GM19468 (cell line): Measurements from ENCODE around the gene TARM1.

Experiments used
- ATAC-seq: cut with Tn5 transposase; IDR thresholded peaks from one replicate; pipeline ENCODE4 v1.9.1; 2021; ENCODE audit warnings: mild to moderate bottlenecking, moderate library complexity, moderate number of reproducible peaks; ENCODE audit not compliant: unreplicated experiment; ENCODE audit errors: extremely low read depth

Gene TARM1

GRCh38 chr19:54081032-54081431, at the start of gene TARM1:
Gene TARM1, minus strand, starts transcription at chr19:54081365. Its CDS starts 25 bp downstream, at chr19:54081340.
- ATAC-seq, result no peak

- no peak for ATAC-seq
Measured at GRCh38 chr19:54129617-54129996, 48.4 kb upstream of the TARM1 start.

- no peak for ATAC-seq
Measured at GRCh38 chr19:54128796-54129616, 47.8 kb upstream of the TARM1 start.

- ATAC-seq, result no peak
Measured at GRCh38 chr19:54128441-54128725, 47.2 kb upstream of the TARM1 start.

- no peak for ATAC-seq
Measured at GRCh38 chr19:54127688-54128440, 46.7 kb upstream of the TARM1 start.

- no peak for ATAC-seq
Measured at GRCh38 chr19:54125713-54126112, 44.5 kb upstream of the TARM1 start.

- no peak for ATAC-seq
Measured at GRCh38 chr19:54124393-54124792, 43.2 kb upstream of the TARM1 start.

GRCh38 chr19:54123682-54124081, 42.5 kb upstream of the TARM1 start:
- ATAC-seq, result no peak

GRCh38 chr19:54121259-54121658, 40.1 kb upstream of the TARM1 start:
- no peak for ATAC-seq

GRCh38 chr19:54115109-54116063, 34.2 kb upstream of the TARM1 start, which contains the start of the genes PRPF31 and TFPT:
Gene PRPF31, plus strand, starts transcription at chr19:54115754. Its CDS starts 2,525 bp downstream, at chr19:54118279.
Gene TFPT, minus strand, starts transcription at chr19:54115657. Its CDS starts 388 bp downstream, at chr19:54115269.
- peak; percentile 50 for ATAC-seq

GRCh38 chr19:54114340-54115108, 33.4 kb upstream of the TARM1 start:
- ATAC-seq, result no peak

- ATAC-seq, result no peak
Measured at GRCh38 chr19:54109651-54110050, 28.5 kb upstream of the TARM1 start.

- no peak for ATAC-seq
Measured at GRCh38 chr19:54108496-54108895, 27.3 kb upstream of the TARM1 start.

- ATAC-seq, result no peak
Measured at GRCh38 chr19:54107876-54108490, 26.8 kb upstream of the TARM1 start.

- no peak for ATAC-seq
Measured at GRCh38 chr19:54106716-54107115, 25.6 kb upstream of the TARM1 start.

- no peak for ATAC-seq
Measured at GRCh38 chr19:54105796-54106195, 24.6 kb upstream of the TARM1 start.

- ATAC-seq, result no peak
Measured at GRCh38 chr19:54104998-54105715, 24.0 kb upstream of the TARM1 start.

GRCh38 chr19:54102421-54103169, 21.4 kb upstream of the TARM1 start, which contains the start of gene NDUFA3:
Gene NDUFA3, plus strand, starts transcription at chr19:54102855. Its CDS starts 24 bp downstream, at chr19:54102879.
- ATAC-seq, result peak; percentile 91
